HG03521 (cell line): ENCODE measurements around the gene OVCH2.
"Not testable (repeated sequence)": the region's sequence is repeated elsewhere in the genome, so short reads cannot be mapped to it uniquely, and the experiment has no call there.

Experiments
- ATAC-seq: cut with Tn5 transposase; IDR thresholded peaks from one replicate; pipeline ENCODE4 v1.9.1; 2021; ENCODE audit warnings: mild to moderate bottlenecking, moderate library complexity; ENCODE audit not compliant: unreplicated experiment

The OVCH2 gene, protein sequence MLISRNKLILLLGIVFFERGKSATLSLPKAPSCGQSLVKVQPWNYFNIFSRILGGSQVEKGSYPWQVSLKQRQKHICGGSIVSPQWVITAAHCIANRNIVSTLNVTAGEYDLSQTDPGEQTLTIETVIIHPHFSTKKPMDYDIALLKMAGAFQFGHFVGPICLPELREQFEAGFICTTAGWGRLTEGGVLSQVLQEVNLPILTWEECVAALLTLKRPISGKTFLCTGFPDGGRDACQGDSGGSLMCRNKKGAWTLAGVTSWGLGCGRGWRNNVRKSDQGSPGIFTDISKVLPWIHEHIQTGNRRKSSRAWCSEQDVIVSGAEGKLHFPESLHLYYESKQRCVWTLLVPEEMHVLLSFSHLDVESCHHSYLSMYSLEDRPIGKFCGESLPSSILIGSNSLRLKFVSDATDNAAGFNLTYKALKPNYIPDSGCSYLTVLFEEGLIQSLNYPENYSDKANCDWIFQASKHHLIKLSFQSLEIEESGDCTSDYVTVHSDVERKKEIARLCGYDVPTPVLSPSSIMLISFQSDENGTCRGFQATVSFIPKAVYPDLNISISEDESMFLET

DNA sequence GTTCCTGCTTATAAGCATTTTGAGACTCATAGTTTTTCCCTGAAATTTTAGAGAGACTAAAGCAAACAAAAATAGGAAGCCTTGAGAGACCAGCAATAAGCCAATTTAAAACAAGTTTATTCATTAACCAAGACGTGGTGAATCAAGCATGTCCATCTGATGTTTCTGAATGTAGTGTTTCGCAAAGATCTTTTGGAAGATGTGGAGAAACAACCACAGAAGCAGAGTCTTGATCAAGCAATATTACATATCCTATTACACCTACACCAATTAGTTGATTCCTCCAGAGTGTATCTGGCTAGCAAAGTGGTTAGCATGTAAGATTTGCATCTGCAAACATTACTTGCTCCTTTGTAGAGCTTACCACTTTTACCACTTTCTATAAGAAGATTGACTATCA is at the start of gene OVCH2:
TSS of gene OVCH2 (minus strand) at position 101 of the 400 bp plus-strand sequence. CDS start at position 18, 83 bp downstream.
- no peak for ATAC-seq

DNA sequence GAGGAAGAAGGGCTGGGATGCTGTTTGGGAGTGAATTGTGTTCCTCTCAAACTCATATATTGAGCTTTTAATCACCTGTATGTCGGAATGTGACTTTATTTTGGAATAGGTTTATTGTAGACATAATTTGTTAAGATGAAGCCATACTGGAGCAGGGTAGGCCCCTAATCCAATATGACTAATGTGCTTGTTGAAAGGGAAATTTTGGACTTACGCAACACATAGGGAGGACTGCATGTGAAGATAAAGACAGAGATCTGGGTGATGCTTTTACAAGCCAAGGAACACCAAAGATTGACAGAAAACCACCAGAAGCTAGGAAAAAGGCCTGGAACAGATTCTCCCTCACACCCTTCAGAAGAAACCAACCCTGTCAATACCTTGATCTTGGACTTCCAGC is 43.2 kb upstream of the OVCH2 start:
- ATAC-seq = no peak

DNA sequence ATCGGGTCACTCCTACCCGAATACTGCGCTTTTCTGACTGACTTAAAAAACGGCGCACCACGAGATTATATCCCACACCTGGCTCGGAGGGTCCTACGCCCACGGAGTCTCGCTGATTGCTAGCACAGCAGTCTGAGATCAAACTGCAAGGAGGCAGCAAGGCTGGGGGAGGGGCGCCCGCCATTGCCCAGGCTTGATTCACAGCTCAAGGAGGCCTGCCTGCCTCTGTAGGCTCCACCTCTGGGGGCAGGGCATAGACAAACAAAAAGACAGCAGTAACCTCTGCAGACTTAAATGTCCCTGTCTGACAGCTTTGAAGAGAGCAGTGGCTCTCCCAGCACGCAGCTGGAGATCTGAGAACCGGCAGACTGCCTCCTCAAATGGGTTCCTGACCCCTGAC is 28.5 kb upstream of the OVCH2 start:
- ATAC-seq = not testable (repeated sequence)

DNA sequence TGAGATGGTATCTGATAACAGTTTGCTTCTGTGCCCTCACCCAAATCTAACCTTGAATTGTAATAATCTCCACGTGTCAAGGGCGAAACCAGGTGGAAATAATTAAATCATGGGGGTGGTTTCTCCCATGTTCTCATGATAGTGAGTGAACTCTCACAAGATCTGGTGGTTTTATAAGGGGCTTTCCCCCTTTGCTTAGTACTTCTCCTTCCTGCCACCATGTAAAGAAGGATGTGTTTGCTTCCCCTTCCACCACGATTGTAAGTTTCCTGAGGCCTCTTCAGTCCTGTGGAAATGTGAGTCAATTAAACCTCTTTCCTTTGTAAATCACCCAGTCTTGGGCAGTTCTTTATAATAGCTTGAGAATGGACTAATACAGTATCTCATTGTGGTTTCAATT is 8.5 kb upstream of the OVCH2 start:
- no peak for ATAC-seq

DNA sequence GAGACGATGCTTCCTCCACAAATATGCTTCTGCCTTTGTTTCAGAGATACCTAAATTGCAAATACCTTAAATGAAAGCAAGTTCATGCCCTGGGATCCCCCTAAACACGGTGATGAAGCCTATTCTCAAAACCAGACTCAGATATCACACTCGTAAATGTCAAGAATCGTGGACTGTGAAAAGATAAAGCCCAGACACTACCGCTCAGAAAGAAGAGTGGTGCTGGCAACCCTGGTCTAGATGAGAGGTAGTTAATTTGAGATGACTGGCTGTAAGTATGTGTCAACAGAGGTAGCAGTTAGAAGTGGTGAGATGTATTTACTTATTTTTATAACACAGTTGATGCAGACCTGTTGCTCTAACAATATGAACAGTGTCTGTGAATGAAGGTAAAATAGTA is 2.5 kb downstream of the OVCH2 start:
- ATAC-seq = no peak

DNA sequence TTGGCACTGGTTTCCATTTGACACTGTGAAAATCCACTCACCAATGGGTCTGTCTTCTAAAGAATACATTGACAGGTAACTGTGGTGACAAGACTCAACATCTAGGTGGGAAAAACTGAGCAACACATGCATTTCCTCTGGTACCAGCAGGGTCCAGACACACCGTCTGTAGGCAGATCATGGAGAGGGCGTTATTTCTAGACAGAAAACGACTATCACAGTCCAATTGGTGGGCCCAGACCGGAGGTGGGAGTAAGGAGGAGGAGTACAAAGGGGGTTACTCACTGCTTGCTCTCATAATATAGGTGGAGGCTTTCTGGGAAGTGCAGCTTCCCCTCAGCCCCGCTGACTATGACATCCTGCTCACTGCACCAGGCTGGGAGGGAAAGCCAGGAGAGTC is 9.9 kb downstream of the OVCH2 start:
- no peak for ATAC-seq

DNA sequence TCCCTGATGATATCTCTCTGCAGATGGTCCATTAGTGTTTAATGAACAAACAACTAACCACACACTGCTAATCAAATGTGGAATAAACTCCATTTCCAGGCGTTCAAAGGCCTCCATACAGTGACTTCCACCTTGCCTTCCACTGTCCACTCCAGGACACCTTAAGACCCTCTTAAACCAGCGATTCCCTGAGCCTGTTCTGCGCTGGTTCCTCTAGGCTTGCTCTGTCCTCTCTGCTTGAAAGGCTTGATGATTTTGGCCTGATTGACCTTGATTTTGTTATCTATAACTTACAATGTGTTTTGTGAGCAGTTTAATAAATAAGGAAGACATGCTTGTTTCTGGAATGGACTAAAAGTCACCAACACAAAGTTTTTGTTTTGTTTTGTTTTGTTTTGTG is 12.0 kb downstream of the OVCH2 start:
- ATAC-seq = no peak

DNA sequence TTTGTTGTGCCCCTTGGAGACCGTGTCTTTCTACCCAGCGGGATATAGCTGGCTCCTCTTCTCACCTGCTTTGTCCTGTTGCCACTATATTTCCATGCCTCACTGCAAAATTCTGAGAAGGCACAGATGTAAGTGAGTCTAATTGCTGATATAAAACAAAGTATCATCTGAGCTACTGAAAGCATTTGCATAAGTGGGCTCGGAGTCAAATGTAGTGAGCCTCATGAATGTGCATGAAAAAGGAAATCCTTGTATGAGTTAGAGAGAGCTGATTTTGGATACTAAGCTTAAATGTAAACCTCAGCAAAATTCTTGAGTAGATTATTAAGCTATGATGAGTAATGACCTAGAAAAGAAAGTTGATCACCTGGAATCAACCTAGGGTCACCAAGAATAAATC is 13.9 kb downstream of the OVCH2 start:
- ATAC-seq = no peak

DNA sequence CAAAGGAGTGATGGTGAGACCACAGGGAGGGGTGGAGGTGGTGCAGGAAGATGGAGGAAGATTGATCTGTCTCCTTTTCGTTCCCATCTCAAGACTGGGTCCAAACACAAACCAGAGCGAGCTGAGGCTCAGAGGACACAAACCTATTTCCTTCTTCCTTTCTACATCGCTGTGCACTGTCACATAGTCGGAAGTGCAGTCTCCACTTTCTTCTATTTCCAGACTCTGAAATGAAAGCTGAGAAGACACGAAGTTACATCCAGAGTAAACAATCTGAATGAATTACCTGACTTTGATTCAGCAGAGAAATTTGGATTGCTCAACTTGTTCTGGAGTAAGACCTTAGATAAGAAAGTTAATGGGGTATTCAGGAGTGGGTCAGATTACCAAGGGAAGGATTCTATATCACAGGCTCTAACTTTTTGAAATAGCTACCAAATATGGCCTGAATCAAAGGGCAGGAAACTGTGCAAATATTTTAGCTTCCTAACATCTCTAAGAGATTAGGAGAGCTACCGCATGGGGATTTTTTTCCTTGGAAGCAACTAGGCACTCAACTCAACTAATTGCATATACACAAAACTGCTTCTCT is 14.4 kb downstream of the OVCH2 start:
- ATAC-seq = no peak

DNA sequence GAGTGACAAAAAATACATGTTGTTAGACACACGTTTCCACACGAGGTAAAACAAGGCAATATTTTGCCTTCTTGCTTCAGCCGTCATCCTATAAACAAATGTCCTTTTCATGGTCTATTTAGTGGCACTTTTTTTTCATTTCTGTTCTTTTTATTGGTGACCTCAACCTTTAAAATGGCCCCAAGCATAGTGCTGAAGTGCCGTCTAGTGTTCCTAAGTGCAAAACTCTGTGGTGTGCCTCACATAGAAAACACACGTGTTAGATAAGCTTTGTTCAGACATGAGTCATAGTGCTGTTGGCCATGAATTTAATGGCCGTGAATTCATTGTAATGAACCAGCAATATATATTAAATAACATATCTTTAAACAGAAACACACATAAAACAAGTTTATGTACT is 15.6 kb downstream of the OVCH2 start:
- ATAC-seq = no peak

DNA sequence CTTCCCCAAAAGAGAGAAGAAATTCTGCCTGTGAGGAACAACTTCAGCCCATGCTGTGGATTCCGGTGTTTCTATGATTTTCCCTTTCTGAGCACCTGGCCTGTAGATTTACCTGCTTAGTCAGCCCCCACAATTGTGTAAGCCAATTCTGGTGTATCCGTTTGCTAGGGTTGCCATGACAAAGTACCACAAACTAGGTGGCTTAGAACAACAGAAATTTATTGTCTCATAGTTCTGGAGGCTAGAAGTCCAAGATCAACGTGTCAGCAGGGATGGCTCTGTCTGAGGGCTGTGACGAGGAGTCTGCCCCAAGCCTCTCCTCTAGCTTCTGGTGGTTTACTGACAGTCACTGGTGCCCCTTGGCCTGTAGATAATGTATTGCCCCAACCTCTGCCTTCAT is 17.0 kb downstream of the OVCH2 start:
- ATAC-seq = no peak

DNA sequence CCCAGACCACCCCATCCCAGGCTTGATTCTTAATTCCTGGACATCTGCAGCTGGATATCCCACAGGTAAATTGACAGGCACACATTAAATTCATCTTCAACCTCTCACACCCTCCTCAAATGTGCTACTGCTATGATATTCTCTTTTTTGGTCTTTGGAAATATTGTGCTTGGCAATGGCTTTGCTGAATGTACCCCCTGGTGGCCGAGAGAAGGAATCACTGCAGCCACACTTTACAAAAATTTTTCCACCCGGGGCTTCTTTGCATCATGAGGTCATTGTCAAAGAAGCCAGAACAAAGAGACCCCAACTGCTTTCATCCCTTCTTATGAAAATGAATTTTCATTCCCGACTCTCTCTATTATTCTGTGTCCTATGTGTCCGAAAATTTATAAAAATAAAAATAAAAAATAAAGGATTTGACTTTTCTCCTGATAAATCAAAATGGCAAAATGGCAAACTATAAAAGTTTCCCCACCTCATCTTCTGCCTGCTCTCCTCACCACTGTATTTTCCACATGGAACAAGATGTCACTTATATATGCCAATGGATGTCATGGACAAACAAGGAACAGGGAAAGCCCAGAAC is 17.9 kb downstream of the OVCH2 start:
- no peak for ATAC-seq

DNA sequence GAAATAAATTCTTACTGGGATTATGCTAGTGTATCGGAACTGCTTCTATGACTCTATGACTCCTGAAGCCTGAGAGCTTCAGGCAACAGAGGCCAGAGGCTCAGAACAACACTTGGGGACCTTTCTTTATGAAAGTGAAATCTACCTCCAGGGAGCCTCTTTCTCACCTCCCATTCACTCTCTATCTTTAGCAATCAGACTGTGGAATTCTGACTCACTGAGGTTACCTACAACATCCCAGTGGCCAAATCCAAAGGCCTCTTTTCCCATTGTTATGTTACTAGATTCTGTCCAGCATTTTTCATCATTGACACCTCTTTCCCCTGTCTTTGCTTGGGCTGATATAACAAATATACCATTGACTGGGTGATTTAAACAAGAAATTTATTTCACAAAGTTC is 18.9 kb downstream of the OVCH2 start:
- ATAC-seq = no peak

DNA sequence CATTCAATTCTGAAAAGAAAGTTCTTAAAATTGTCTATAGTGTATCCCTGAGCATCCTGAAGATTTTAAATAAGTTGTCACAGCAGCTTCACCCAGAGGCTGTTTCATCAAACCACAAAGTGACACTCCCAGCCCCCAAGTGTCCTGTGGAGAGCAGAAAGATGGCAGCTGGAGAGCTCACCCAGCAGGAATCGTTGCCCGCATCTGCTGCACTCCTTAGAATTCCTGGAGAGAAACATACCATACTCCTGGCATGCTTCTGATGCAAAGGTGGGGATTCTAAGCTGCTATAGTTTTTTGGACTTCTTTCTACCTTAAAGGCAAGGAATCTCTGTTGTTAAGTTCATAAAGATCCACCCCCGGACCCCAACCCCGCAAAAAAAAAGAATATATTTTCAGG is 19.5 kb downstream of the OVCH2 start:
- no peak for ATAC-seq

DNA sequence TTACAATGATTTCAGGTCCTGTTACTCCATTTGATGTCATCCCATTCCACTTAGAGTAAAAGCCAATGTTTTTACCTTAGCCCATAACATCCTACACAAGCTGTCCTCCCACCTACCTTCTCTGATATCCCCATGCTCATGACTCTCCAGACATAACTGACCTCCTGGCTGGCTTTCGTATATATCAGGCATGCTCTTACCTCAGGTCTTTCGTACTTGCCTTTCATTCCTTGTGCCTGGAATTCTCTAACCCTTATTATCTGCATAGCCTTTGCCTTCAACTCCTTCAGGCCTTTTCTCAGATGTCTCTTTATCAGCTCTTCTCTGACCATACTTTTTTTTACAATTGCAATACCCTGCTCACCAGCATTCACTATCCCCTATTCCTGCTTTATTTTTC is 22.7 kb downstream of the OVCH2 start:
- ATAC-seq = no peak

DNA sequence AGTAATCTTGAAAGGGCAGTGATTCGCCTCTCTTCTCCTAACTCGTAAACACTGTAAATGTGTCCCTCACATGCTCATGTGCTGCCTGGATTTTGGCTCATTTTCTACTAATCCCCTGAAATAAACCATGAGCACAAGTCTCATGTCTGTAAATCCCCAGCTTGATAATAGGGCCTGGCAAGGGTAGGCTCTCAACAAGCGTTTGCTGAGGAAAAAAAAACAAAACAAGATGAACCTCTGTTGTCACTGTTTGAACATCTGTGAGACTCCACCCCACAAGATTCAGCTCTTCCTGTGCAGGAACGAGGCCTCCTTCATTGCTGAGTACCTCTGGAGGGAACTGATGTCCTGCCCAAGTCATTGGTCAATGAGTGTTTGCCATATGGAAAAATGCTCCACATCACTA is 28.5 kb downstream of the OVCH2 start:
- ATAC-seq = no peak

DNA sequence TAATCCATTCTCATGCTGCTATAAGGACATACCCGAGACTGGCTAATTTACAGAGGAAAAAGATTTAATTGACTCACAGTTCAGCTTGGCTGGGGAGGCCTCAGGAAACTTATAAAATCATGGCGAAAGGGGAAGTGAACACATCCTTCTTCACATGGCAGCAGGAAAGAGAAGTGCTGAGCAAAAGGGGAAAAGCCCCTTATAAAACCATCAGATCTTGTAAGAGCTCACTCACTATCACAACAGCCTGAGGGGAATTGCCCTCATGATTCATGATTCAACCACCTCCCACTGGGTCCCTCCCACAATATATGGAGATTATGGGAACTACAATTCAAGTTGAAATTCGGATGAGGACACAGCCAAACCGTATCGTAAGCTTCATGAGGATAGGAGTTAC is 29.2 kb downstream of the OVCH2 start:
- no peak for ATAC-seq

DNA sequence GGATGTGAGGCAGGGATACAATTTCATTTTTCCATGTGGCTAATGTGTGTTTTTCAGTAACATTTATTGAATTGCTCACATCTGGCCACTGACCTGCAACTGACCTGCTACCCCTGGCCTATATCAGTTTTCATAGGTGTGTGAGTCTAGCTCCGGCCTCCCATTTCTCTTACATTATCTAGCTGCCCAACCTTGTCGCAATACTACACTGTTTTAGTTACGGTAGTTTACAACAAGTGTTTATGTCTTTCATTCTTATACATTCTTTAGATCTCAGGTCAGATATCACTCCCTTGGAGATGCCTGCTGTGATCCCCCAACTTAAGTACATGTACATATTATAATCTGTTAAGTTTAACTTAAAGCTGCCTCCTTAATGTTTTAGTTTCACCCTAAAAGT is 30.6 kb downstream of the OVCH2 start:
- ATAC-seq = no peak

DNA sequence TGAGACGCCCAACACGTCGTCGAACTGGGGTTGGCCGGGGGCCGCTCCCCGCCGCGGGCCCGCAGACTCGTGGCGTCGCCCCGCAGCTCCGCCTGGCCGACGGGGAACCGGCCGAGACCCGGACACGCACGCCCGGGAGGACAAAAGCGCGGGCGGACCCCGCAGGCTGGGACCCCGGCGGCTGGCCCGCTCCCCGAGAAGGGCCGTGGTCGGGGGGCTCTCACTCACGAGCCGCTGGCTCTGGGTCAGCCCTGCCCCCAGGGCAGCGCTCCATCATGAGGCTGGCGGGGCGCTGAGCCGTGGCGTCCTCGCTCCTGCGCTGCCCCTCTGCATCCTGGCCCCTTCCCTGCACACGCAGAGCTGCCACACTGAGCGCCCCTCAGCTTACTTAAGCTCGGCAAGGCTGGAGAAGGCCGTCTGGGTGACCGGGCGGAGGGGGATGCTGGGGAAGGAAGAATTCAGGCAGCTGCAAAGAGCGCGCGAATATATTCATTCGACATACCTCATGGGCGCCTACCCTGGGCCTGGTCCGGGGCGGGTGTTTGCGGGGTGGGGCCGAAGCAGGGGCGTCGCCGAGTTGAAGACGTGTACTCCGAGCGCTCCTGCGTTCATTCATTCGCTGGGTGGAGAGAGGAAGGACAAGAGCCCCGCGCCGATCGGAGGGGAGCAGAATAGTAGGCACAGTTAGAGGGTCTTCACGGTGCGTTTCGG is 32.4 kb downstream of the OVCH2 start:
- no peak for ATAC-seq

DNA sequence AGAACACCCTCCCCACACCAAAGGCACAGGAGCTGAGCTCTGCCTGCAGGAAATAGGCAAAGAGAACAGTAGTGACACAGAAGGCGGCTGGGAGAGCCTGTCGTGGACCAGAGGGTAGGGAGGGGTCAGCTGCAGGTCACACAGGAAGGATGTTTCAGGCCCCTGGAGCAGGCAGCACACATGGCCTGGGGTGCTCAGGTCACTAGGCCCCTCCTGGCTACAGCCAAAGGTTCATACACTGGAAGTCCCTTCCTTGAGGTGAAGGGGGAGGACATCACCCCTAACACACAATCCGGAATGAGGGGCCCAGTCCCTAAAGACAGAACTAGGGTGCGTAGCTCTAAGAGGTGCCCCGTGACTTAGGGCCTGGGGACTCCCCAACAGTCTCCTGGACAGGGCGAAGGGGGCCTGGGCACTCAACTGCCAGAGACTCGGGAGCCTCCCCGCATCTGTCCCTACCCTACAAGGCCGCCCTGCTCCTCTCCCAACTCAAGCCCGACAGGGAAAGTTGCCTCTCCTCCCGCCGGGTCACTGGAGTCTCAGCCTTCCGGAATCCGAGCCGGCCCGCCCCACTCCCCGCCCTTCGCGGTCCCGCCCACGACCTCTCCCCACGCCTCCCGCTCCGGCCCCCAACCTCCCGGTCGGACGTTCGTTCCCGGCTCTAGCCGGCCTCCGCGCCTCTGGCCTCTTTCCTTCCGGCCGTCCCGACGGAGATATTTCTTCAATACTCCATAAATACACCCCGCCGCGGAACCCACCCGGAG is 33.1 kb downstream of the OVCH2 start, which contains the start of gene CYB5R2:
TSS of gene CYB5R2 (minus strand) at position 541 of the 764 bp plus-strand sequence. CDS start 675 bp downstream, outside the sequence.
- ATAC-seq = no peak
